Retinal pigment epithelial cell (primary cell): ENCODE results near the gene DOC2B.
"Not testable (repeated sequence)": the region's sequence is repeated elsewhere in the genome, so short reads cannot be mapped to it uniquely, and the experiment has no call there.

Experiments used
- DNase-seq: peaks from one replicate; pipeline ENCODE4 v3.0.0-alpha.2; 2010; ENCODE audit warnings: low read depth
- H3K4me3 ChIP-seq: 2 replicates; pipeline ENCODE4 v1.5.1; 2011; ENCODE audit warnings: mild to moderate bottlenecking, low read length, control low read depth, moderate library complexity
- CTCF ChIP-seq: conservative IDR thresholded peaks from 2 replicates; pipeline ENCODE4 v1.5.1; 2011; ENCODE audit warnings: low read depth, low read length, control low read depth, inconsistent platforms

The DOC2B gene

GRCh38 chr17:177155-177554 is 4.3 kb downstream of the DOC2B start:
- H3K4me3 ChIP-seq, result no peak overlapping the region
- TF ChIP-seq CTCF, result no peak
- no peak for DNase-seq

- no peak for DNase-seq
- no peak for TF ChIP-seq CTCF
- H3K4me3 ChIP-seq, result no peak overlapping the region
Measured at GRCh38 chr17:173166-173911, 8.1 kb downstream of the DOC2B start.

- no peak for TF ChIP-seq CTCF
- no peak overlapping the region for H3K4me3 ChIP-seq
Measured at GRCh38 chr17:172401-172800, 9.0 kb downstream of the DOC2B start.

GRCh38 chr17:171871-172270 is 9.6 kb downstream of the DOC2B start:
- H3K4me3 ChIP-seq, result no peak overlapping the region
- no peak for TF ChIP-seq CTCF
- DNase-seq, result no peak

More at GRCh38 chr17:172401-172800, 9.0 kb downstream of the DOC2B start:
- DNase-seq, result no peak

GRCh38 chr17:170130-170670 is 11.2 kb downstream of the DOC2B start:
- no peak for DNase-seq
- no peak for TF ChIP-seq CTCF

GRCh38 chr17:168614-169013 is 12.8 kb downstream of the DOC2B start:
- DNase-seq, H3K4me3 ChIP-seq: not testable (repeated sequence)

More at GRCh38 chr17:170130-170670, 11.2 kb downstream of the DOC2B start:
- no peak overlapping the region for H3K4me3 ChIP-seq

GRCh38 chr17:165939-166338 is 15.5 kb downstream of the DOC2B start:
- no peak for TF ChIP-seq CTCF
- H3K4me3 ChIP-seq, result no peak overlapping the region
- no peak for DNase-seq
